ENCODE data around the gene RBM6. TPM values are rescaled to one million over a fixed set of nuclear protein-coding genes. Genes with fewer than 3 reads are reported as not detected.

The RBM6 gene
- total and polyA plus RNA-seq, 4 experiments from 2014 or later, result 17.9 to 194 (median 118) TPM

DNA sequence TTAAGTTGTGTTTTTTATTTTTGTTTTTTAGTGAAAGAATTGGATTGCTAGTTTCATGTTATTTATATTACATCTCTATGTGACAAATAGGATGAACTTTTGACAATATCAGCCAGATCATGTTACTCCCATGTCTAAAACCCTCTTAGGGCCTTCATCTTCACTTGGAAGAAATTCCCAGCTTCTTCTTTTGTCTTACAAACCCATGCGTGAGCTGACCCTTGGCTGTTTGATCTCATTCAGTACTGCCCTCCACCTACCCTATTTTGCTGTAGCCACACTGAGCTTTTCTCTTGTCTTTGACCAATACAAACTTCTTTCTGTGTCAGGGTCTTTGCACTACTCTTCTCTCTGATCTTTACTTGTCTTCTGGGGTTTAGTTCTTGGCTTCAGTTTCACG, 37.0 kb downstream of the RBM6 start:
- Mint-ChIP-seq H3K27me3 (no peaks in the 10 kb centered on the region), H3K4me1 (peaks cover 0 to 3% (median under 1%) of the 10 kb centered on the region in 4 donors), H3K4me3 (no peak overlapping the region), H3K36me3 (peaks cover 13 to 30% of the 10 kb centered on the region in 2 donors), H3K27ac (no peak overlapping the region), H3K9me3 (no peaks in the 10 kb centered on the region)
- ChIA-PET CTCF (ENCODE audit: partially characterized antibody) (no interaction called here), POLR2A (ENCODE audit: partially characterized antibody) (interaction anchor here (1.1 kb wide), 1 partner anchor 37 kb away, joined by 3 read pairs; no protein-coding TSS in a partner anchor)
- Histone ChIP-seq H3K27ac (ENCODE audit: low read depth, low read length) (no peak overlapping the region), H3K4me3 (ENCODE audit: low read length in 2 of 2) (no peak overlapping the region), H3K4me1 (ENCODE audit: insufficient read depth, low read length) (no peaks in the 10 kb centered on the region), H3K36me3 (ENCODE audit: insufficient read depth, low read length) (peaks cover 26% of the 10 kb centered on the region), H3K27me3 (ENCODE audit: insufficient read depth, low read length) (no peaks in the 10 kb centered on the region), H3K9me3 (ENCODE audit: control insufficient read depth in 1 of 2, low read length in 2 of 2) (no peaks in the 10 kb centered on the region)
- DNase-seq, result no peak
- intact Hi-C loops (cut with micrococcal nuclease), result no loop called here

DNA sequence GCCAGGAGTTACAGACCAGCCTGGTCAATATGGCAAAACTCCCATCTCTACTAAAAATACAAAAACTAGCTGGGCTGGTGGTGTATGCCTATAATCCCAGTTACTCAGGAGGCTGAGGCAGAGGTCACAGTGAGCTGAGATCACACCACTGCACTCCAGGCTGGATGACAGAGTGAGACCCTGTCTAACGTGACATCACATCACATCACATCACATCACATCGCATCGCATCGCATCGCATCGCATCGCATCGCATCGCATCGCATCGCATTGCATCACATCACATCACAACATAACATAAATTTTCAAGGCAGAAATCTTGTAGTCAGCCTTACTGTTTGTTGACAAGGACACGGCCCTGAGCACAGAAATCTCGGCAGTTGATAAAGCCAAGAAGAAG, 44.4 kb downstream of the RBM6 start:
- POLR2A ChIA-PET (ENCODE audit: partially characterized antibody), result no interaction called here

DNA sequence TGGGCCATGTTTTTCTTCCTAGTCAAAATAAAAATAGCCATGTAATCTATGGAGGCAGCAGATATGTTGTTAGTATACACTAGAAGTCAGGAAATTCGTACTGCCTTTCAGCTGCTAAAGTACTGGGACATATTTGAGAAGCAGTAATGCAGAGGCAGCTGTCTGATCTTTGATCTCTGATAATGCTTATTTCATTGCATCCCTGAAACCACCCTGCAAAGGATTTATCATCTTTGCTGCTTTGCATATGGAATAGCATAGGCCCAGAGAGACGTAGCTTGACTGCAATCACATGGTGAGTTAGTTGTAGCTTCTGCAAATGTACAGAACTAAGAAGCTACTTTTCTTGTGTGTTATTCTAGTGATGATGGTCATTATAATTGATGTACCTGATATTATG, 52.4 kb downstream of the RBM6 start:
- Mint-ChIP-seq H3K36me3 (peaks cover 15 to 40% of the 10 kb centered on the region in 2 donors), H3K27ac (peak overlapping the region in 2 of 7 donors; percentile 17 to 66), H3K4me3 (no peak overlapping the region), H3K27me3 (no peaks in the 10 kb centered on the region), H3K9me3 (no peaks in the 10 kb centered on the region), H3K4me1 (peaks cover 4 to 19% (median 10%) of the 10 kb centered on the region in 4 donors)
- intact Hi-C loops (cut with micrococcal nuclease), result no loop called here
- H3K27me3 ChIP-seq (ENCODE audit: insufficient read depth, low read length), result no peaks in the 10 kb centered on the region
- H3K4me1 ChIP-seq (ENCODE audit: insufficient read depth, low read length), result no peaks in the 10 kb centered on the region
- no peak overlapping the region for H3K27ac ChIP-seq (ENCODE audit: low read depth, low read length)
- H3K36me3 ChIP-seq (ENCODE audit: insufficient read depth, low read length), result peaks cover 6% of the 10 kb centered on the region
- H3K4me3 ChIP-seq (ENCODE audit: low read length in 2 of 2), result no peak overlapping the region
- POLR2A ChIA-PET (ENCODE audit: partially characterized antibody), result no interaction called here
- H3K9me3 ChIP-seq (ENCODE audit: control insufficient read depth in 1 of 2, low read length in 2 of 2), result no peaks in the 10 kb centered on the region
- DNase-seq, result no peak
- CTCF ChIA-PET (ENCODE audit: partially characterized antibody), result no interaction called here

More for the DNA sequence above, 44.4 kb downstream of the RBM6 start:
- Mint-ChIP-seq H3K36me3 (peaks cover 4 to 35% of the 10 kb centered on the region in 2 donors), H3K27ac (peak overlapping the region in 2 of 7 donors; percentile 24 to 85), H3K27me3 (no peaks in the 10 kb centered on the region), H3K4me1 (peaks cover 0 to 9% (median 1%) of the 10 kb centered on the region in 4 donors), H3K4me3 (no peak overlapping the region), H3K9me3 (no peaks in the 10 kb centered on the region)
- Histone ChIP-seq H3K9me3 (ENCODE audit: control insufficient read depth in 1 of 2, low read length in 2 of 2) (no peaks in the 10 kb centered on the region), H3K27ac (ENCODE audit: low read depth, low read length) (no peak overlapping the region), H3K4me3 (ENCODE audit: low read length in 2 of 2) (no peak overlapping the region), H3K4me1 (ENCODE audit: insufficient read depth, low read length) (no peaks in the 10 kb centered on the region), H3K36me3 (ENCODE audit: insufficient read depth, low read length) (peaks cover 10% of the 10 kb centered on the region), H3K27me3 (ENCODE audit: insufficient read depth, low read length) (no peaks in the 10 kb centered on the region)
- CTCF ChIA-PET (ENCODE audit: partially characterized antibody), result interaction anchor here (0.6 to 1.4 kb wide), 2 partner anchors 10 to 15 kb away, joined by 3 read pairs; no protein-coding TSS in a partner anchor
- intact Hi-C loops (cut with micrococcal nuclease), result no loop called here
- DNase-seq, result no peak

DNA sequence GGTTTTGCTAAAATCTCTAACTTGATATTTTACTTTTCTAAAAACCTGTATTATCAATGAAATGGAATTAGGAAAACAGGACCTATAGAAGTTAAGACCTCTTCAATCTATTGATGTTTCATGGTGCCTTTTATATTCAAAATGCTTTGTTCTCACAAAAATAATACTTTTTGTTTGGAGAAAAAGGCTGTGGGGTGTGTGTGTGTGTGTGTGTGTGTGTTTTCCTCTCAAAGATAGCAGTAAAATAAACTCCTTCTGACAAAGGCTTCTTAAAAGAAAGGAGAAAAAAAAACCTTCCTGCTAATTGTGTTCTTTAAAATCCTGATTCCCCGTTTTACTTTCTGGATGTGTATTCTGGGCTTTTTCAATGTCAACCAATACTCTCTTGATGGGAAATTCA, 54.5 kb downstream of the RBM6 start:
- intact Hi-C loops (cut with micrococcal nuclease), result no loop called here
- Histone ChIP-seq H3K27ac (ENCODE audit: low read depth, low read length) (no peak overlapping the region), H3K36me3 (ENCODE audit: insufficient read depth, low read length) (peaks cover under 1% of the 10 kb centered on the region), H3K9me3 (ENCODE audit: control insufficient read depth in 1 of 2, low read length in 2 of 2) (no peaks in the 10 kb centered on the region), H3K4me1 (ENCODE audit: insufficient read depth, low read length) (no peaks in the 10 kb centered on the region), H3K4me3 (ENCODE audit: low read length in 2 of 2) (no peak overlapping the region), H3K27me3 (ENCODE audit: insufficient read depth, low read length) (no peaks in the 10 kb centered on the region)
- Mint-ChIP-seq H3K27ac (peak overlapping the region in 2 of 7 donors; percentile 5 to 29), H3K4me3 (no peak overlapping the region), H3K36me3 (peaks cover 15 to 47% of the 10 kb centered on the region in 2 donors), H3K9me3 (no peaks in the 10 kb centered on the region), H3K27me3 (no peaks in the 10 kb centered on the region), H3K4me1 (peaks cover 6 to 23% (median 13%) of the 10 kb centered on the region in 4 donors)
- POLR2A ChIA-PET (ENCODE audit: partially characterized antibody), result no interaction called here
- DNase-seq, result no peak
- CTCF ChIA-PET (ENCODE audit: partially characterized antibody), result no interaction called here

DNA sequence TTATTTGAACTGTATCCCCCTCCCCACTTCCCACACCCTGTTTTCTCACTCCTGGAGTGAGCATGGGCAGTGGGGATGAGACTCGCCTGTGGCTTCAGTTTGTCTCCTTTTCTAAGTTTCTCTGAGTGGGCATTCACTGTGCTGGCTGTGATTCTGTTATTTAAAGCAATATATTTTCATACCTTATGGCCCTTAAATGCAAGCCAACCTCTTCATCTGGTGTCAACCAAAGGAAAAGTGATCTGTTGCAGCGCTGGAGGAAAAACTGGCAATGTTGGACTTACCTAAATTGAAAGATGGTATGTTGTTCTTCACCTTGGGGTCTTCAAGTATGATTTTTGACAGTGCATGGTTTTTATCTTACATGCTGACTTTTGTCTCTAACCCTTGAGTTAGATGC, 56.1 kb downstream of the RBM6 start:
- Mint-ChIP-seq H3K27me3 (no peaks in the 10 kb centered on the region), H3K4me3 (no peak overlapping the region), H3K9me3 (no peaks in the 10 kb centered on the region), H3K27ac (peak overlapping the region in 4 of 7 donors; percentile 32 to 68 (median 50)), H3K4me1 (peaks cover 7 to 23% (median 13%) of the 10 kb centered on the region in 4 donors), H3K36me3 (peaks cover 22 to 57% of the 10 kb centered on the region in 2 donors)
- intact Hi-C loops (cut with micrococcal nuclease), result no loop called here
- ChIA-PET POLR2A (ENCODE audit: partially characterized antibody) (no interaction called here), CTCF (ENCODE audit: partially characterized antibody) (no interaction called here)
- Histone ChIP-seq H3K27ac (ENCODE audit: low read depth, low read length) (no peak overlapping the region), H3K4me3 (ENCODE audit: low read length in 2 of 2) (no peak overlapping the region), H3K4me1 (ENCODE audit: insufficient read depth, low read length) (no peaks in the 10 kb centered on the region), H3K36me3 (ENCODE audit: insufficient read depth, low read length) (peaks cover 10% of the 10 kb centered on the region), H3K27me3 (ENCODE audit: insufficient read depth, low read length) (no peaks in the 10 kb centered on the region), H3K9me3 (ENCODE audit: control insufficient read depth in 1 of 2, low read length in 2 of 2) (no peaks in the 10 kb centered on the region)
- DNase-seq, result no peak

DNA sequence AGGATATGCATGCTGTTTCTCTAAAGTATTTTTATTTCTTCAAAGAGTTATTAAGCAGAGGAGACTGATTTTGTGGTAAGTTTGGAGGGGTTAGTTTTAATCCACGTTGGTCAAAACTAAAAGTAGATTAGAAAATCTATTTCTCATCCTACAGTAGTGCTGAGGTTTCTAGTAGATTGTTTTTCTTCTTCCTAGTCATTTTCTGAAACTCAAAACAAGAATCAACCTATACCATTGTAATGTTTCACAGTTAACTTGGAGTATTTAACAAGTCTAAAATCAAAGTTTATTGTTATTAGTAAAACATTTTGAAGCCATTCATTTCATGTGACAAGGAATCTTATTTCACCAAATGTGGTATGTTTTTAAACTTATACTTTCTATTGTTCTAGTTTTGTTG, 57.9 kb downstream of the RBM6 start:
- H3K27me3 ChIP-seq (ENCODE audit: insufficient read depth, low read length), result no peaks in the 10 kb centered on the region
- H3K4me1 ChIP-seq (ENCODE audit: insufficient read depth, low read length), result no peaks in the 10 kb centered on the region
- H3K27me3 Mint-ChIP-seq, result no peaks in the 10 kb centered on the region
- DNase-seq, result no peak
- H3K4me1 Mint-ChIP-seq, result peaks cover 7 to 25% (median 9%) of the 10 kb centered on the region in 4 donors
- H3K4me3 ChIP-seq (ENCODE audit: low read length in 2 of 2), result no peak overlapping the region
- intact Hi-C loops (cut with micrococcal nuclease), result no loop called here
- H3K9me3 Mint-ChIP-seq, result no peaks in the 10 kb centered on the region
- ChIA-PET CTCF (ENCODE audit: partially characterized antibody) (interaction anchor here (0.6 kb wide), 1 partner anchor 1554 kb away, joined by 3 read pairs; no protein-coding TSS in a partner anchor), POLR2A (ENCODE audit: partially characterized antibody) (no interaction called here)
- H3K36me3 ChIP-seq (ENCODE audit: insufficient read depth, low read length), result peaks cover 12% of the 10 kb centered on the region
- H3K27ac ChIP-seq (ENCODE audit: low read depth, low read length), result no peak overlapping the region
- H3K36me3 Mint-ChIP-seq, result peaks cover 27 to 55% of the 10 kb centered on the region in 2 donors
- peak overlapping the region in 3 of 7 donors; percentile 64 to 79 (median 79) for H3K27ac Mint-ChIP-seq
- H3K9me3 ChIP-seq (ENCODE audit: control insufficient read depth in 1 of 2, low read length in 2 of 2), result no peaks in the 10 kb centered on the region
- H3K4me3 Mint-ChIP-seq, result no peak overlapping the region

DNA sequence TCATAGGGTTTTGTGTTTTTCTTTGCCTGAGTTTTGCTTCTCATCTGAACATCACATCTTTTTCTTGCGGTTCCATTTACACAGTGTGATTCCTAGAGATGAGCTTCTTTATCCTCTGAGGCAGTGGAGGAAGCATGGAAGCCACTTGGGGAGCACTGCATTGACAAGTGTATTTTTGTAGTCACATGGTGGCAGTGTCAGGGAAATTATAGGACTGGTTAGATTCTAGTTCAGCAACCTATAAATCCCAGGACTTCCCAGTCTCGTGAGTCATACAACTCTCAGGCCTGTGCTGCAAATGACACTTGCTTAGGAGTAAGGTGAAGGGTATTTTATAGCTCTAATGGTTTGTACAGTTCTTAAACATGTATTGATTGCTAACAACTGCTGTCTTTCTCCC, 58.4 kb downstream of the RBM6 start:
- Mint-ChIP-seq H3K4me3 (no peak overlapping the region), H3K27me3 (no peaks in the 10 kb centered on the region), H3K27ac (peak overlapping the region in 1 of 7 donors; percentile 16), H3K36me3 (peaks cover 29 to 54% of the 10 kb centered on the region in 2 donors), H3K9me3 (no peaks in the 10 kb centered on the region), H3K4me1 (peaks cover 6 to 22% (median 9%) of the 10 kb centered on the region in 4 donors)
- Histone ChIP-seq H3K4me1 (ENCODE audit: insufficient read depth, low read length) (no peaks in the 10 kb centered on the region), H3K27me3 (ENCODE audit: insufficient read depth, low read length) (no peaks in the 10 kb centered on the region), H3K4me3 (ENCODE audit: low read length in 2 of 2) (no peak overlapping the region), H3K9me3 (ENCODE audit: control insufficient read depth in 1 of 2, low read length in 2 of 2) (no peaks in the 10 kb centered on the region), H3K27ac (ENCODE audit: low read depth, low read length) (no peak overlapping the region), H3K36me3 (ENCODE audit: insufficient read depth, low read length) (peaks cover 12% of the 10 kb centered on the region)
- CTCF ChIA-PET (ENCODE audit: partially characterized antibody), result interaction anchor here (0.6 kb wide), 1 partner anchor 1555 kb away, joined by 3 read pairs; no protein-coding TSS in a partner anchor
- POLR2A ChIA-PET (ENCODE audit: partially characterized antibody), result no interaction called here
- DNase-seq, result no peak
- intact Hi-C loops (cut with micrococcal nuclease), result no loop called here

Data from CD4-positive, alpha-beta memory T cell (primary cell).